SK-N-MC (cell line): Measurements from ENCODE around the gene EFS.
A peak's percentile ranks its signal among the peaks of the same experiment; 100 is the strongest.

ENCODE experiments used
- DNase-seq: peaks from one replicate; pipeline ENCODE4 v3.0.0-alpha.2; 2011; ENCODE audit warnings: low read depth, low spot score
- H3K27ac ChIP-seq: fragments of 200-600 bp; sonication (generic); 2 replicates; pipeline ENCODE4 v1.5.1; 2016; ENCODE audit warnings: mixed run types
- H3K36me3 ChIP-seq: fragments of 200-600 bp; sonication (generic); 2 replicates; pipeline ENCODE4 v1.6.1; 2017; ENCODE audit warnings: antibody characterized with exemption, low read length, mixed read lengths; ENCODE audit not compliant: insufficient read depth
- H3K4me3 ChIP-seq: fragments of 200-600 bp; sonication (generic); 2 replicates; pipeline ENCODE4 v1.5.1; 2016
- H3K9ac ChIP-seq: fragments of 200-600 bp; sonication (generic); 2 replicates; pipeline ENCODE4 v1.8.0; 2017; ENCODE audit warnings: mixed run types, mixed read lengths; ENCODE audit not compliant: insufficient read length
- H3K9me3 ChIP-seq: fragments of 200-600 bp; sonication (generic); 2 replicates; pipeline ENCODE4 v1.6.1; 2017; ENCODE audit warnings: low read depth, mild to moderate bottlenecking, antibody characterized with exemption, low read length, moderate library complexity, mixed read lengths
- EZH2 ChIP-seq: fragments of 200-600 bp; sonication (generic); IDR thresholded peaks from one replicate; pipeline ENCODE4 v1.6.1; 2017; ENCODE audit warnings: antibody characterized with exemption
- FOXP2 ChIP-seq: optimal IDR thresholded peaks from 2 replicates; pipeline ENCODE3; 2011; ENCODE audit warnings: mild to moderate bottlenecking, moderate library complexity; ENCODE audit not compliant: insufficient read depth; ENCODE audit errors: extremely low read length, control extremely low read depth
- POLR2AphosphoS5 ChIP-seq: IDR thresholded peaks from 2 replicates; pipeline ENCODE4 v1.6.1; 2012; ENCODE audit warnings: mild to moderate bottlenecking, low read depth, low read length, borderline replicate concordance

EFS gene

GRCh38 chr14:23365036-23365731 lies at the start of gene EFS:
TSS of gene EFS (minus strand) at chr14:23365172. CDS start at chr14:23365025, 147 bp downstream.
- peaks cover 29% of the 10 kb centered on the region for H3K36me3 ChIP-seq
- DNase-seq = no peak
- H3K27ac ChIP-seq = peak within 1 kb of the TSS; percentile 91
- peak within 1 kb of the TSS; percentile 97 for H3K9ac ChIP-seq
- no peak for TF ChIP-seq FOXP2
- TF ChIP-seq POLR2AphosphoS5 = peak; percentile 19; the same call in 1 of the 2 replicates
- H3K4me3 ChIP-seq = peak within 1 kb of the TSS; percentile 89
- no peaks in the 10 kb centered on the region for H3K9me3 ChIP-seq

GRCh38 chr14:23414254-23414653 lies 49.3 kb upstream of the EFS start:
- Histone ChIP-seq H3K36me3 (no peaks in the 10 kb centered on the region), H3K27ac (no peak overlapping the region), H3K9ac (no peak overlapping the region), H3K4me3 (no peak overlapping the region), H3K9me3 (no peaks in the 10 kb centered on the region)
- TF ChIP-seq POLR2AphosphoS5 = no peak
- TF ChIP-seq EZH2 = peak; percentile 38
- TF ChIP-seq FOXP2 = no peak
- no peak for DNase-seq

- H3K27ac ChIP-seq = no peak overlapping the region
- no peak overlapping the region for H3K9ac ChIP-seq
- DNase-seq = no peak
- H3K9me3 ChIP-seq = no peaks in the 10 kb centered on the region
- no peaks in the 10 kb centered on the region for H3K36me3 ChIP-seq
- no peak for TF ChIP-seq EZH2
- no peak for TF ChIP-seq POLR2AphosphoS5
- TF ChIP-seq FOXP2 = no peak
- no peak overlapping the region for H3K4me3 ChIP-seq
Observed at GRCh38 chr14:23413681-23414080, 48.7 kb upstream of the EFS start.

GRCh38 chr14:23411563-23412525 lies 46.9 kb upstream of the EFS start:
- H3K36me3 ChIP-seq = no peaks in the 10 kb centered on the region
- DNase-seq = no peak
- H3K9me3 ChIP-seq = no peaks in the 10 kb centered on the region
- TF ChIP-seq FOXP2 (no peak), EZH2 (no peak), POLR2AphosphoS5 (no peak)
- no peak overlapping the region for H3K27ac ChIP-seq
- no peak overlapping the region for H3K9ac ChIP-seq
- no peak overlapping the region for H3K4me3 ChIP-seq

GRCh38 chr14:23409966-23410635 lies 45.1 kb upstream of the EFS start:
- Histone ChIP-seq H3K4me3 (no peak overlapping the region), H3K27ac (no peak overlapping the region), H3K9me3 (no peaks in the 10 kb centered on the region), H3K9ac (no peak overlapping the region), H3K36me3 (no peaks in the 10 kb centered on the region)
- no peak for DNase-seq
- TF ChIP-seq EZH2 (no peak), POLR2AphosphoS5 (no peak), FOXP2 (no peak)

- Histone ChIP-seq H3K36me3 (no peaks in the 10 kb centered on the region), H3K27ac (no peak overlapping the region), H3K9ac (no peak overlapping the region), H3K4me3 (no peak overlapping the region), H3K9me3 (no peaks in the 10 kb centered on the region)
- TF ChIP-seq EZH2 (no peak), FOXP2 (no peak), POLR2AphosphoS5 (no peak)
- no peak for DNase-seq
Observed at GRCh38 chr14:23409475-23409874, 44.5 kb upstream of the EFS start.

- Histone ChIP-seq H3K9me3 (no peaks in the 10 kb centered on the region), H3K4me3 (no peak overlapping the region), H3K36me3 (no peaks in the 10 kb centered on the region), H3K9ac (no peak overlapping the region), H3K27ac (no peak overlapping the region)
- no peak for TF ChIP-seq EZH2
- no peak for DNase-seq
Observed at GRCh38 chr14:23408307-23408630, 43.3 kb upstream of the EFS start.
